GM19023 (cell line): ENCODE measurements around the gene SERPINB4.
"Not testable (repeated sequence)": the region's sequence is repeated elsewhere in the genome, so short reads cannot be mapped to it uniquely, and the experiment has no call there.

ENCODE experiments used
- ATAC-seq: cut with Tn5 transposase; IDR thresholded peaks from one replicate; pipeline ENCODE4 v1.9.1; 2021; ENCODE audit warnings: mild to moderate bottlenecking, moderate library complexity; ENCODE audit not compliant: unreplicated experiment

Gene SERPINB4

DNA sequence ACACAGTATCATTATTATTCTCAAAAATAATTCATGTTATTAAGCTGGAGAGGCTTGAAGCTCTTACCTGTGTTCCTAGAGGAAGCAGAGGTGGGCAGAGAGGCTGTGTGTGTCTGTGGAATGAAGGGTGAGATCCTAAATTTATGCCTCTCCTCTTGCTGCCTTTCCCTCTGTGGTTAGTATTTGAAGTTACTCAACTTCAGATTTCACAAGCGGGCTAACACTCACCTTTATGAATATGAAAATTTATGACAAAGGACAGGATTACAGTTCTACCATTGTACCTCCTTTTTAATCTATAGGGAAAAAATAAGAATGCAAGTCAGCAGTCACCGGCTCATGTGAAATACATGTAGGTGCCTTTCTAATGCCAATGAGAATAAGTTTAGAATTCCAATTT lies at the start of gene SERPINB4:
SERPINB4 (minus strand) TSS at position 115 of the 400 bp plus-strand sequence. CDS start 679 bp downstream, outside the sequence.
- ATAC-seq, result not testable (repeated sequence)

- no peak for ATAC-seq
Observed at GRCh38 chr18:63689064-63689463, 45.0 kb upstream of the SERPINB4 start.

DNA sequence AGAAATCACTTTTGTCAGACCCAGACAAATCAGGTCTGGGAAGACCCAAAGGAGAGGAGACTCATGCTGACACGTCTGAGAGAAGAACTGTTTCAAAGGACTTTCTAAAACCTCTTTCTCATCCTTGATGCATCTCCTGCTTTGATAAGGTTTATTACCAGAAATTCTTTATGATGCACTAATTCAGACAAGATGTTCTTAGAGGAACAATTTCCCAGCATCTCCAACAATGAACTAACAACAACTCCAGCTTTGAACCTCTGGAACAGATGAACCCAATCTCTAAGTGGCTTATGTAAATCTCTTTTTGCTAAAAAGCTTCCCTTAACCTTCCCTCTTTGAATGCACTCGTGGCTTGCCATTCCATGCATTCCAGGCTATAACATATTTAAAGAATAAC lies 42.8 kb upstream of the SERPINB4 start:
- no peak for ATAC-seq

DNA sequence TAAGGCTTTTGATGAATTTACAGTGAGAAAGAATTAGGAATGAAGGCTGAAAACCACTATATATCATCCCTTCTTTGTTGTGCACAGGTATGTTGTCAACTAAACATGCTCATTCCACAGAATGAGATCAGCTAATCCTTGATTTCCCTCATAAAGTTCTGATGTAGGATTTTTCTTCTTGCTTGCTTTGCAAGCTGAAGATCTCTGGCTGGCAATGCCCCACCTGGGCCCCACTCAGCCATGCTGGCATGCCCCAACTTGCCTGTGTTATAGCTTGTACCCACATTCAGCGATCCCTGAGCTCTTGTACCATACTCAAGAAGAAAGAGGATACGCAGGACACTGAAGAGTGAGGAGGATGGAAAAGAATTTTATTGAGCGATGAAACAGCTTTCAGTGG lies 40.7 kb upstream of the SERPINB4 start:
- ATAC-seq, result no peak

GRCh38 chr18:63683890-63684289 lies 39.8 kb upstream of the SERPINB4 start:
- ATAC-seq, result no peak

GRCh38 chr18:63683152-63683551 lies 39.1 kb upstream of the SERPINB4 start:
- no peak for ATAC-seq

- no peak for ATAC-seq
Observed at GRCh38 chr18:63681449-63682340, 37.6 kb upstream of the SERPINB4 start.

- ATAC-seq, result no peak
Observed at GRCh38 chr18:63679820-63680606, 36.0 kb upstream of the SERPINB4 start.

DNA sequence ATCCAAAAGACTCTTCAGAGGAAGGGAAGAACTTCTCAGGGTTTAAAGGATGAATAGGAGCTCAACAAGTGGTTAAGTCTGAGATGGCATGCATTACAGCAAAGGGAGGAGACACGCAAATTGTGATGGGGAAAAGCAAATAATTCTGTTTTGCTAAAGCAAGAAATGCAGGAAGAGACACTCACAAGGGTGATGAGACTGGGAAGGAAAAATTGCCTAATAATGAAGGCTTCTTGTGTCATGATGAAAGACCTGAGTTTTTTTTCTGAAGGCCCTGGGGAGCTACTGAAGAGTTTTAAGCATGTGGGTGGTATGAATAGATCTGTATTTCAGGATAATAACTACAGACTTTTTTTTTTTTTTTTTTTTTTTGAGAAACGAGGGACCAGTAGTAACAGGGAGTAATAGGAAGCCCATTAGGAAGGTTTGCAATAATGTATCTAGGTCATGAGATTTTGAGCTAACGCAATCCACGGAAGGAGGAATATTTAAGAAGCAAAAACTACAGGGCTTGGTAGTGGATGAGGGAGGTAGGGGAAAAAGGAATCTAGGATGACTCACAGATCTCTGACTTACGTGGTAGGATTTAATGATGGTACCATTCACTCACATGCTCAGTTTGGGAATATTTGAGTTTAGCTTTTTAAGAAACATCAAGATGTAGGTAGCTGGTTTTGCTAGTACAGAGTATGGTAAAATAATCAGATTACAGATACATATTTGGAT lies 33.6 kb upstream of the SERPINB4 start:
- ATAC-seq, result no peak

- ATAC-seq, result no peak
Observed at GRCh38 chr18:63676526-63677323, 32.7 kb upstream of the SERPINB4 start.

DNA sequence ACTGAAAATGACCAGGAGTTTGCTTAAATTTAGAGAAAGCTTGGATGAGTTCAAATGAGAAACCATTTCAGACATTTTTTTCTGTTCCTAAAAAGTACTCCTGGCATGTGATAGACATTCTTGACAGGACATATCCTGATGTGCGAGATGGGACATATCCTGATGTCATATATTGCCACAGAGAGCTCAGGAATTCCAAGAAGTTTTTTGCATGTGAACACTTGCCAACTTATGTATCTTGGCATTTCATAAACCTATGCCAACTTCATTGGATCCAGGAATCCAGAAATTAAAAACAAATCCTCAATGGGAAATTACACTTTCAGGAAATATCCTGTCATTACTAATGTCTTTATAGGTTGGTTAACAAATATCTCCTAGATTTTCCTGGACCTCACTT lies 20.5 kb upstream of the SERPINB4 start:
- ATAC-seq, result no peak

GRCh38 chr18:63661750-63662149 lies 17.7 kb upstream of the SERPINB4 start, which contains the start of gene SERPINB3:
TSS of gene SERPINB3 (minus strand) at chr18:63661893. CDS start at chr18:63661216, 677 bp downstream.
- not testable (repeated sequence) for ATAC-seq

DNA sequence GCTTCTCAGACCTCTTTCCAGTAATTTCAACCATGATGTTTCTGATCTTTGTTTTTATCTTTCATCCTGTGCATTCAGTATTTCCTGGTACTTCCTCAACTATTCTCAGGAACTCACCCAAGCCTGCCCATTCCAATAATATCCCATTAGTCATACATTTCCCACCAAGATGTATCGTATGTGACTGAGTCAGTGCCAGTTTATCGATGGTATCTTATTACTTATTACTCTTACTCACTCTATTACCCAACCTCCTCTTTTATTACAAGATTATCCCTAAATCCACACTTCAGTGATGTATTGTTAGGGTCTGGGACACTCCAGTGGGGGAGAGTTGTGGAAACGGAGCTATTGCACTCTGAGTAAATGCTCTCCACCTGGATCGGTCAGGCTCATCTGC lies 14.9 kb upstream of the SERPINB4 start:
- ATAC-seq, result not testable (repeated sequence)

GRCh38 chr18:63650271-63650670 lies 6.2 kb upstream of the SERPINB4 start:
- ATAC-seq, result not testable (repeated sequence)

DNA sequence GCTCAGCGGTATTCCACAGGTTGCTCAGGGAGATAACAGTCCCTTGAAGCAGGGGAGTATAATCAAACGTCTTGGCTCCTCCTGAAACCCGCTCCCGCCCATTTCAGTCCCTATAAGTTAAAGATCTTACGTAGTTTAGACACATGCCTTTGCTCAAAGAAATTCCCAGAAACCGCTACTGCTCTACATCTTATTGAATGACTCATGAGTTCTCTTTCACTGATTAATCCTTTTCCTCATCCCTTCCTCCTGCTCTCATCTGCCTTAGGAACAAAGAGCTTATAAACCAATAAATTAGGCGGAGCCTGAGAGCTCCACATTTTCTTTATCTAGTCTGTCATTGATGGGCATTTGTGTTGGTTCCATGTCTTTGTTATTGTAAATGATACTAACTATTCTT lies 4.2 kb upstream of the SERPINB4 start:
- no peak for ATAC-seq

DNA sequence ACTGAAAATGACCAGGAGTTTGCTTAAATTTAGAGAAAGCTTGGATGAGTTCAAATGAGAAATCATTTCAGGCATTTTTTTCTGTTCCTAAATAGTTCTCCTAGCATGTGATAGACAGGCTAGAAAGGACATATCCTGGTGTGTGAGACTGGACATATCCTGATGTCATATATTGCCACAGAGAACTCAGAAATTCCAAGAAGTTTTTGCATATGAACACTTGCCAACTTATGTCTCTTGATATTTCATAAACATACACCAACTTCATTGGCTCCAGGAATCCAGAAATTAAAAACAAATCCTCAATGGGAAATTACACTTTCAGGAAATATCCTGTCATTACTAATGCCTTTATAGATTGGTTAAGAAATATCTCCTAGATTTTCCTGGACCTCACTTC lies 2.9 kb upstream of the SERPINB4 start:
- no peak for ATAC-seq

- not testable (repeated sequence) for ATAC-seq
Observed at GRCh38 chr18:63644694-63645093, 638 bp upstream of the SERPINB4 start.

DNA sequence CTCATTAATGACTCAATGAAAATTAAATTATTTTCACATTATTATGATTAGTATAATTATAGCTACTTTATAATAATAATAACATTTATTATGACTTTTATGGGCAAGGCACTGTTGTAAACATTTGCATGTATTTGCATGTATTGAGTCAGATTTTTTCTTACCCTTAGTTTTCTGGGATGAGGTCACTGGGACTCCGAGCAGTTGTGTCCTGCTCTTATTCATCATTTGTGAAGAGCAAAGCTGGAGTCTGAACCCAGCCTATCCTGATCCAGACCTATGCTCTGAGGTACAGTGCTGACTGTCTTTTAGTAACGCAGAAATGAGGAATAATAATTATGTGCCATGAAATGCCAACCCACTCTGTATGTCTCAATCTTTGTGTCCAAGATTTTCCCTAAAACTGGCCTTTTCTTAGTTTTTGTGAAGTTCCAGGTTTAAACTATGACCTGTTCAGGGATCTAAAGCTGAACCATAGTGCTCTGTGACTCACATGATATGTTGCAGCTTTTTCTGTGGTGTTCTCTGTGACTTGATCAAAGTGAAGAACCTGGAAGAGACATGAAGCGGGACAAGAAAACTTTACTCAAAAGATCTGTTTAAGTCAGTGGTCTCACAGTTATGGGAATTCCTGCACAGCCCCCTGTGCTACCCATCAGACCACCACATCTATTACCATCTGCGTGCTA lies 1.2 kb downstream of the SERPINB4 start:
- ATAC-seq, result not testable (repeated sequence)

DNA sequence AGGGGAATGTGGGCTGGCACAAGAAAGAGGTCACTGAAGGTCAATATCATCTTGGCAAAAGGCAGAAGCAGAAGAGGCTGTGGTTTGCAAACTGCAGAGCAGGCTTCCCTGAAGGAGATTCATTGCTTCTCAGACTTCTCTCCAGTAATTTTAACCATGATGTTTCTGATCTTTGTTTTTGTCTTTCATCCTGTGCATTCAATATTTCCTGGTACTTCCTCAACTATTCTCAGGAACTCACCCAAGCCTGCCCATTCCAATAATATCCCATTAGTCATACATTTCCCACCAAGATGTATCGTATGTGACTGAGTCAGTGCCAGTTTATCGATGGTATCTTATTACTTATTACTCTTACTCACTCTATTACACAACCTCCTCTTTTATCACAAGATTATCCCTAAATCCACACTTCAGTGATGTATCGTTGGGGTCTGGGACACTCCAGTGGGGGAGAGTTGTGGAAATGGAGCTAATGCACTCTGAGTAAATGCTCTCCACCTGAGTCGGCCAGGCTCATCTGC lies 2.8 kb downstream of the SERPINB4 start:
- ATAC-seq, result not testable (repeated sequence)
